Measurements from ENCODE around the gene MTMR1.

The MTMR1 gene

GRCh38 chrX:150692831-150693724, at the start of gene MTMR1:
MTMR1 (plus strand) TSS chrX:150693396; CDS start chrX:150693531, 135 bp downstream.
- no peak for DNase-seq (ENCODE audit: low spot score)

GRCh38 chrX:150643958-150644357, 49.2 kb upstream of the MTMR1 start:
- DNase-seq (ENCODE audit: low spot score), result no peak

GRCh38 chrX:150644422-150644821, 48.8 kb upstream of the MTMR1 start:
- no peak for DNase-seq (ENCODE audit: low spot score)

GRCh38 chrX:150647331-150647730, 45.9 kb upstream of the MTMR1 start:
- no peak for DNase-seq (ENCODE audit: low spot score)

GRCh38 chrX:150648296-150648940, 44.8 kb upstream of the MTMR1 start:
- DNase-seq (ENCODE audit: low spot score), result no peak

DNA sequence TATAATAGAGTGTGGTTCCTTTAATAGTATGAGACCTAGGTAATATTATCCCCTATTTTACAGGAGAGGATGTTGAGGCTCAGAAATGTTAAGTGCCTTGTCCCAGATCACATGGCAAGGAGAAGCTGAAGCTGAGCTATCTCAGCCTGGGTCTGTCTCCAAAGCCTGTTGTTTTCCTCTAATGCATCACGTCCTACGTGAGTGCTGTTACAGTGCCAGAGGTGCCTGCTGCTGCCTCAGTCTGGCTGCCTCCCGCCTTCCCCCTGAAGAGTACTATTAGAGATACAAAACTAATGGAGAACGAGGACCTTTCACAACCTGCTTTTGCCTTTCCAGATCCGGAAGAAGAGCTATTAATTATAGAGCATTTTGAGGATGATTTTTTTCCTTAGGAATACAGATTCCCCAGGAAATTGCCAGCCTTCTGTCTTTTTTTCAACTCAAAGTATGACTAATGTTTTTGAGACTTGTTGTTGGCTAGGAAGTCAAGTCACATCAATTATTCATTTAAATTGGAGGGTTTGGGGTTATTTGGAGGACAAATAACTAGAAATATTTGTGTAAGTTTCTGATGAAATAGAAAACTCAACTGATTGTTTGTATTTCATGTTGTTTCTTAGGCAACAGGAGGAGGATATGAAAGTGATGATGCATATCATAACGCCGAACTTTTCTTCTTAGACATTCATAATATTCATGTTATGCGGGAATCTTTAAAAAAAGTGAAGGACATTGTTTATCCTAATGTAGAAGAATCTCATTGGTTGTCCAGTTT, 43.9 kb upstream of the MTMR1 start:
- DNase-seq (ENCODE audit: low spot score), result no peak

- DNase-seq (ENCODE audit: low spot score), result no peak
These were observed 41.3 kb upstream of the MTMR1 start for GRCh38 chrX:150651906-150652305.

GRCh38 chrX:150655788-150656187, 37.4 kb upstream of the MTMR1 start:
- no peak for DNase-seq (ENCODE audit: low spot score)

DNA sequence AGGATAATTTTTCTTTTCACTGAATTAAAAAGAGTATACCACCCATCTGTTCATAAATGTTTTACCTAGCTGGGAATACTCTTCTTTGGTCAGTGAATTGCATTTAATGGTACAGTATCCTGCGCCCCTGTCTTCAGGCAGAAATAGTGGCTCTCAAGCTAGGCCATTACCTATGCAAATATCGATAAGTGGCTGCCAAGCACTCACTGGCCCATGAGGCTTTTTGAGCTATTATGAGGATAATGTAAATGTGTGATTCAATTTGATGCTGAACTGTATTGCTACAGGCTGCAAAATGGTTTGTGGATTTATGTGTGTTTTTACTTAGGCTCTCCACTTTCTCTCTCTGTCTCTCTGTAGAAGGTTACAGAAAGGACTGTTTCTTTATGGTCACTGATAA, 30.1 kb upstream of the MTMR1 start:
- DNase-seq (ENCODE audit: low spot score), result no peak

GRCh38 chrX:150664290-150664689, 28.9 kb upstream of the MTMR1 start:
- DNase-seq (ENCODE audit: low spot score), result no peak

DNA sequence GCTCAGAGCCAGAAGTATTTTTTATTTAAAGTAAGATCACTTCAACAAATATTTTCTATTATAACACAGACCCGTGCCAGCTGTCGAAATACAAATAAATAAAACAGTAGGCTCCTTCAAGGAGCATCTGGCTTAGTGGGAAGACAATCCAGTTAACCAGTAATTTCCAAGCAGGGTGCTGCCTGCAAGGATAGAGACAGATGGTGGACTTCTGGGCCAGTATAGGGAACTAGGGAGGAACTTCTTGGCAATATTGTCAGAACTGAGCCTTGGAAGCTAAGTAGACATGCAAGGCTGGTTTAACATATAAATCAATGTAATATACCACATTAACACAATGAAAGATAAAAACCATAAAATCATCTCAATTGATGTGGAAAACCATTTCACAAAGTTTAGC, 17.0 kb upstream of the MTMR1 start:
- no peak for DNase-seq (ENCODE audit: low spot score)

- DNase-seq (ENCODE audit: low spot score), result no peak
These were observed 12.2 kb upstream of the MTMR1 start for GRCh38 chrX:150680974-150681373.

- no peak for DNase-seq (ENCODE audit: low spot score)
These were observed 10.1 kb upstream of the MTMR1 start for GRCh38 chrX:150683112-150683511.

GRCh38 chrX:150683536-150684146, 9.6 kb upstream of the MTMR1 start:
- DNase-seq (ENCODE audit: low spot score), result peak; percentile 67

DNA sequence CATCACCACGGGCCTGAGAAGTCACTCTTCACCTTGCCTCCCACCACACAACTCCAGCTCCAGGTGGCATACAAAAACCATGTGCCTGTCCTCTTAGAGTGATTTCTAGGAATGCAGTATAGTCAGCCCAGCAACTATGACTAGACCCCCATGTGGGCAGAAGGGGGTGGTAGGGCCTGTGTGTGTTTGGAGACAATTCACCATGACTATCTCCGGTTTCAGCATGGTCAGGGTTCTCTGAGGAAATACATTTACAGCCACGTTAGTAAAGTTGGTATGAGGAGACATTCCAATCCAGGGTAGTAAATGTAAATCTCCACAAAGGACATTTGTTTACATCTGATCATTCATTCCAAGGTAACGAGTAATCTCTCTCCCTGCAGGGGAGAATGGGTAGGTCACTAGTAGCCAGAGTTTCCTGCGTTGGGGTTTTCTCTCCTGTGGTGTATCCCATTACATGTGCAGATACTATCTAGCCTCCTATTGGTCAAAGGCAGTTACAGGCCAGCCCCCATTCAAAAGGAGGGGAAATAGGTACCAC, 4.2 kb upstream of the MTMR1 start:
- no peak for DNase-seq (ENCODE audit: low spot score)

DNA sequence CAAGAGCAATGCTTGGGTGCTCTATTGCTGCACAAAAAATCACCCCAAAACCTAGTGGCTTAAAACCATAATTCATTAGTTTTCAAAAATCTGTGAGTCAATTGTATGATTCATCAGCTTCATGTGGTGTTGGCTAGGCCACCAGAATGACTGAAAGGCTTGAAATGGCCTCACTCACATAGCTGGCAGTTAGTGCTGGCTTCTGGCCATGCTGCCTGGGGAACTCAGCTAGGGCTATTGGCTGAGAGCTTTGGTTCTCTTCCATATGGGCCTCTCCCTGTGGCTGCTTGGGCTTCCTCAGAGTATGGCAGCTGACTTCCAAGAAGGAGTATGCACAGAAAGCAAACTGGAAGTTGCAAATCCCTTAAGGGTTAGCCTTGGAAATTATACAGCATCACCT, 3.1 kb upstream of the MTMR1 start:
- DNase-seq (ENCODE audit: low spot score), result no peak

DNA sequence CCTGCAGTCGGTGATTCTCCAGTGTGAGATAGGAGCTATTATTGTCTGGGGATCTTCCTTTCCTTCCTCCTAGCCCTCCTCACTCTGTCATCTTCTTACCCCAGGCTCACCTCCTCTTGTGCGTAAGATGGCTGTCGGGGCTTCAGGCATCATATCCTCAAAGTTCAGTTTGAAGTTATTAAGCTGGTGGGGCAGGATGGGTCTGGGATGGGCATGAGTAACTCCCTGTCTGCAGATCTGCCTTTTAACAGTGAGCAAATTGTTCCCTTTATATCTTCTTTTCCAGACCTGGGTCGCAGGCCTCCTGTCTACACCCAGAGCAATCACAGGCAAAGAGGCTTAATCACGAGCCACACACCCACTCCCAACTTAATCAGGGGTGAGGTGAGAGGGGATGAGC, 900 bp upstream of the MTMR1 start:
- no peak for DNase-seq (ENCODE audit: low spot score)

DNA sequence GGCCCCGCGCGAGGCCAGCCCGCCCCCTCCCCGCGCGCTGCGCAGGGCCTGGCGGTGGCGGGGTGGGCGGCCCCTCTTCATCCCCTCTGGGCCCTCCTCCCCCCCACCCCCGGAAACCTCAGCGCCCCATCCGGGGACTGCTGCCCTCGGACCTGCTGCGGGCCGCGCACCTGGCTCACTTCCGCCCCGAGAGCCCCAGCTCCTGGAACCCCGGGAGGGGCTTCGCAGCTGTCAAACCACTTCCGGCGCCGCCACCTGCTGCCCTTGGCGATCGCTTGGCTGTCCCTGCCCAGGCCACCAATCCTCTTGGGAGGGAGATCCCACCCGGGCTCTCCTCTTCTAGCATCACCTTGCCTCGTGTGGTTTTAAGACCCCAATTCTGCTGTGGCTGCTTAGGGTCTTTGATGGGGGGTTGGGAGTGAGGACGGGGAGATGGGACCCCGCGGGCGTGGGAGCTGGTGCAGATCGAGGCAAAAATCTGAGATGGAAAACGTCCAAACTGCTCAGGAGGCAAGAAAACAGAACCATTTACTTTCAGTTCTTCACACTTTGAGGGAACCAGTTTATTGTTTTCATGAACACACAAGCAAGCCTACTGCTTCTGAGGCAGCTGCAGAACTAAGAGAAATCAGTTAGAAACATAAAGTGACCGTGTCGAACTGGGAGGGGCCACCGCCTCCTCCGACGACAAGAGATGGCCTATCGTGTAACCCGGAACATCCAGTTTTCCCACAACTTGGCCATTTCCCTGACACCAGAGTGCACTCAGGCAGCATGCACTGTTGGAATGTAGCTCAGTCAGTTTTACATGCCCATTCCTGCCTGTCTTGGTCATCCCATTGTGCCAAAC, 754 bp downstream of the MTMR1 start:
- DNase-seq (ENCODE audit: low spot score), result peak; percentile 73

DNA sequence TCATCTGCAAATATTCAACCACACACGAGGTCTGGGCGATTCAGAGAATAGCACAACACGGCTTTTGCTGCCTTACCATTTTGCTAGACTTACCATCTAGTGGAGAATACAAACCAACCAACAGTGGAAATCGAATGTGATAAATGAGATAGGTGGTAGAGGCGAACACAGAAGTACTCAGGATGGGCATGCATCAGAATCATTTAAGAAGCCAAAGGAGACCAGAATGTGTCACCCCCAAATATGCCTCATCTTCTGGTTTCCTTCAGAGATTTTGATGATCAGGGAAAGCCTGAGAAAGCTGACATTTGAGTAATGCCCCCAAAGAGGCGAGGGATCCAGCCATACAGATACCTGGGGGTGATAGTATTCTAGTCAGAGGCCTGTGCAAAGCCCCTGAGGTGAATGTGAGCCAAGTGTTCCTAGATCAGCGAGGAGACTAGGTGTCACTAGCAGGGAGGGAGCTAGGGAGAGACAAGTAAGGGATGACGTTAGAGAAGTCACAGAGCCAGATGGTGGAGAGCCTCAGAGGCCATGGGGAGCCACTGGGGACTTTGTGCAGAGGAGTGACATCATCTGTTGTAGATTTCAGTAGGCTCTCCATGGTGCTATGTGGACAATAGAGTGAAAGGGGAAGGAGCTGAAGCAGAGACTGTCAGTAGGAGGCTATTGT, 1.7 kb downstream of the MTMR1 start:
- DNase-seq (ENCODE audit: low spot score), result no peak

GRCh38 chrX:150696331-150696730, 3.1 kb downstream of the MTMR1 start:
- DNase-seq (ENCODE audit: low spot score), result no peak
